Mammary epithelial cell (primary cell): ENCODE results near the gene SLC7A9.

Source experiments
- EZH2 ChIP-seq: IDR thresholded peaks from 2 replicates; pipeline ENCODE4 v1.6.1; 2012; ENCODE audit warnings: low read length, inconsistent platforms, borderline replicate concordance
- TF ChIP-seq, protein P1 (sequence below), 2 donors: IDR thresholded peaks in 1 of 2; conservative IDR thresholded peaks in 1 of 2; 2 replicates each; pipeline ENCODE4 v1.5.1; 2011 to 2012; ENCODE audit warnings: inconsistent platforms in 2 of 2, low read length in 2 of 2, mild to moderate bottlenecking in 2 of 2, control low read depth in 1 of 2, low read depth in 1 of 2; ENCODE audit not compliant: insufficient read depth in 1 of 2; ENCODE audit errors: extremely low read depth in 1 of 2

DNA sequence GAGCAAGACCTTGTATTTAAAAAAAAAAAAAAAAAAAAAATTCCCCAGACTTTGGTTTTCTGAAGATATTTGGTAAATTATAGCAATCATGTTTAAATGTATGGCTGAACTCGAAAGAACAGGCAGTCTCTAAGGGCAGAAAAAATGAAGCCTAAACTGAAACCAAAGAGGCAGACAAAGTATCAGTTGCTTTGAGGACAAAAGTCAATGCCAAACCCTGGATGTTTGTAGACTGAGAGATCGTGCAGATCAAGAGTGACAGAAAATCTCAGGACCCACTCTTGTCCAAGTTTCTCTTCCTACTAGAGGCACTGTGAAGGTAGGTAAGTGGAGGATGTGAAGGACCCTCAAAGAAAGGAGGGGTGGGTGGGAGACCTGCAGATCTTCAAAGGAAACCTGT, 11.1 kb upstream of the SLC7A9 start:
- TF ChIP-seq EZH2, result no peak
- TF ChIP-seq, protein P1, sequence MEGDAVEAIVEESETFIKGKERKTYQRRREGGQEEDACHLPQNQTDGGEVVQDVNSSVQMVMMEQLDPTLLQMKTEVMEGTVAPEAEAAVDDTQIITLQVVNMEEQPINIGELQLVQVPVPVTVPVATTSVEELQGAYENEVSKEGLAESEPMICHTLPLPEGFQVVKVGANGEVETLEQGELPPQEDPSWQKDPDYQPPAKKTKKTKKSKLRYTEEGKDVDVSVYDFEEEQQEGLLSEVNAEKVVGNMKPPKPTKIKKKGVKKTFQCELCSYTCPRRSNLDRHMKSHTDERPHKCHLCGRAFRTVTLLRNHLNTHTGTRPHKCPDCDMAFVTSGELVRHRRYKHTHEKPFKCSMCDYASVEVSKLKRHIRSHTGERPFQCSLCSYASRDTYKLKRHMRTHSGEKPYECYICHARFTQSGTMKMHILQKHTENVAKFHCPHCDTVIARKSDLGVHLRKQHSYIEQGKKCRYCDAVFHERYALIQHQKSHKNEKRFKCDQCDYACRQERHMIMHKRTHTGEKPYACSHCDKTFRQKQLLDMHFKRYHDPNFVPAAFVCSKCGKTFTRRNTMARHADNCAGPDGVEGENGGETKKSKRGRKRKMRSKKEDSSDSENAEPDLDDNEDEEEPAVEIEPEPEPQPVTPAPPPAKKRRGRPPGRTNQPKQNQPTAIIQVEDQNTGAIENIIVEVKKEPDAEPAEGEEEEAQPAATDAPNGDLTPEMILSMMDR (conservative IDR thresholded peaks at IDR 0.05 in 1 of 2, IDR thresholded peaks at IDR 0.05 in 1 of 2; ENCODE audit: extremely low read depth in 1 of 2, insufficient read depth in 1 of 2, low read depth in 1 of 2, low read length in 2 of 2), result no peak
